OCI-LY1 (cell line): ENCODE results near the gene NFIB.

Experiments used
- CTCF ChIP-seq: fragments of 200-600 bp; sonication (generic), shearing (Covaris generic); IDR thresholded peaks from 2 replicates; pipeline ENCODE4 v1.5.1; 2017; ENCODE audit warnings: mild to moderate bottlenecking, antibody characterized with exemption, low read length, moderate library complexity, mixed read lengths
- EZH2 ChIP-seq: fragments of 200-600 bp; sonication (generic), shearing (Covaris generic); IDR thresholded peaks from 2 replicates; pipeline ENCODE4 v1.8.0; 2017; ENCODE audit warnings: borderline replicate concordance, mixed run types, mild to moderate bottlenecking, antibody characterized with exemption, low read length, moderate library complexity, mixed read lengths

GRCh38 chr9:14248149-14248548 is 65.8 kb downstream of the NFIB start:
- no peak for TF ChIP-seq CTCF
- TF ChIP-seq EZH2: no peak
